HG03342 (cell line): ENCODE data around the gene YTHDC1.
"Not testable (repeated sequence)": the region's sequence is repeated elsewhere in the genome, so short reads cannot be mapped to it uniquely, and the experiment has no call there.

ENCODE experiments used
- ATAC-seq: cut with Tn5 transposase; IDR thresholded peaks from one replicate; pipeline ENCODE4 v1.9.1; 2021; ENCODE audit warnings: mild to moderate bottlenecking, moderate library complexity; ENCODE audit not compliant: unreplicated experiment

YTHDC1 gene

DNA sequence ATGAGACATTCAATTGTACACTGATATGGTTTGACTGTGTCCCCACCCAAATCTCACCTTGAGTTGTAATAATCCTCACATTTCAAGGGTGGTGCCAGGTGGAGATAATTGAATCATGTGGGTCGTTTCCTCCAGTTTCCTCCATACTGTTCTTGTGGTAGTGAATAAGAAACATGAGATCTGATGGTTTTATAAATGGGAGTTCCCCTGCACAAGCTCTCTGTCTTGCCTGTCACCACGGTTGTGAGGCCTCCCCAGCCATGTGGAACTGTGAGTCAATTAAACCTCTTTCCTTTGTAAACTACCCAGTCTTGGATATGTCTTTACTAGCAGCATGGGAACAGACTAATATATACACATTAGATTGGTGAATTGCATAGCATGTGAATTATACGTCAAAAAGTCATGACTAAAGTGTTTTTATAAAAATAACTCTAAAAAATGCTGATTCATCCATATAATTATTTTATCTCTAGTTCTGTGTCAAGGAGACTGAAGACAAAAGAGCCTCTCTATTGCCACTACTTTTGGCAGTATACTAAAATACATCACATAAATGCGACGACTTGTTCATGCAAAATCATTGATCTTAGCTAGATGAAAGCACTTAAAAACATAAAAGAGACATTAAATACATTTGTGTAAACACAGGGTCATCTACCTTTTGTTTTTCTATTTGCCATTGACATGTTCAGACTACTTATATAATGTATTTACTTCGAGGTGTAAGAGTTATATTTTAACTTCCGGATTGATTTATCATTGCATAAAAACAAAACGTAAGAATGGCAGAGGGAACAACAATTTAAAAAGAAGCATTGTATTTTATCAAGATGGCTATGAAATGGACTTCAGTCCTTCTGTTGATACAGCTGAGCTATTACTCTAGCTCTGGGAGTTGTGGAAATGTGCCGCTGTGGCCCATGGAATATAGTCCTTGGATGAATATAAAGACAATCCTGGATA, 50.1 kb downstream of the YTHDC1 start:
- ATAC-seq = no peak

- ATAC-seq = no peak
Observed at GRCh38 chr4:68297137-68297536, 52.8 kb downstream of the YTHDC1 start.

GRCh38 chr4:68291256-68291655, 58.6 kb downstream of the YTHDC1 start:
- no peak for ATAC-seq

DNA sequence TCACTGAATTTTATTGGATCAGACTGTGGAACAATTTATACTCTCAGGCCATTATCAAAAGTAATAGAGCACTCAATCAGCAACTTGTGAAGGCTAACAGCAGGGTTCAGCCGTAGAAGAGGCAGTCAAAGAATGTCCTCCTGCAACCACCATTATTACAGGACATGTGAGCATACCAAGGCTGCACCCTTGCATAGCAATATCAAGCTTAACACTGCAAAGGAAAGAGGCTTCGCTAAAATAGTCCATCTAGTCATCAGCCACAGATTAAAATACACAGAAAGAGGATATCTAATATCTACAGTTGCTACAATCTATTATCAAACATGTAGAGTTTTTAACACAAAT, 61.5 kb downstream of the YTHDC1 start:
- ATAC-seq = no peak

- no peak for ATAC-seq
Observed at GRCh38 chr4:68287704-68288392, 62.0 kb downstream of the YTHDC1 start.

DNA sequence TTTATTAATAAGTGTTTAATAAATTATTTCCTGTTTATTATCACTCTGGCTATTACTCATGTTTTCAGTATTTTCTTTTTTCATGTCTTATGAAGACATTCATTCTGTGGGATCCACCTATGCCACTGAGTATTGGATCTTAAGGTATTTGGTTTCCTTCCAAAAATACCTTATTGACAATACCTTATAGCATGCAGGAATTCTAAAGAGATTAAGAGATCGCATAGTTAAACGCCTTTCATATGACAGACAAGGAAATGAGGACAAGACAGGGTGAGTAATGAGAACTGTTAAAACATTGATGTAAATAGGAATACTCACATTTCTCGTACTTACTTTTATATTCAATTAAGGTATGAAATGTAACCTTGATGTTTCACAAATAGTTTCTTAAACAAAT, 66.2 kb downstream of the YTHDC1 start:
- no peak for ATAC-seq

- ATAC-seq = no peak
Observed at GRCh38 chr4:68283095-68283494, 66.8 kb downstream of the YTHDC1 start.

DNA sequence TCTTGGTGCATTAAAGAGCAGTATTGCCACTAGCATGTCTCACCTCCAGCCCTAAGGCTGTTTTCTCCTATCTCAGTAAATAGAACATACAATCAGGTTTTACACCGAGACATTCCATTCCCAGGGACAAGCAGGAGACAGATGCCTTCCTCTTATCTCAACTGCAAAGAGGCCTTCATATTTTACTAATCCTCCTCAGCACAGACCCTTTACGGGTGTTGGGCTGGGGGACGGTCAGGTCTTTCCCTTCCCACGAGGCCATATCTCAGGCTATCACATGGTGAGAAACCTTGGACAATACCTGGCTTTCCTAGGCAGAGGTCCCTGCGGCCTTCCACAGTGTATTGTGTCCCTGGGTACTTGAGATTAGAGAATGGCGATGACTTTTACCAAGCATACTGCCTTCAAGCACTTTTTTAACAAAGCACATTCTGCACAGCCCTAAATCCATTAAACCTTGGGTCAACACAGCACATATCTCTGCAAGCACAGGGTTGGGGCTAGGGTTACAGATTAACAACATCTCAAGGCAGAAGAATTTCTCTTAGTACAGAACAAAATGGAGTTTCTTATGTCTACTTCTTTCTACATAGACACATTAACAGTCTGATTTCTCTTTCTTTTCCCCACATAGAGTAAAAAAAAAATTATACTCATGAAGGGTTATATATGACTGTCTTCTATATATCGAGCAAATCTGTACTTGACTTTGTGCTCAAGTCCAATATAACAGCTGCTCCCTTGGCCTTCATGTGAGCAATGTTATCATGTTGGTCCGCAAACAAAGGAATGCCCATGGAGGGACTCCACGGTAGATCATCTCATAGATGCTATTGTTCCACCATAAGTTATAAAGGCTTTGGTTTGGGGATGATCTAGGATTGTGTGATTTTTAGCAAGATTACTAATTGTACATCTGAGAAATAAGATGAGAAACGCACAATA, 67.8 kb downstream of the YTHDC1 start:
- not testable (repeated sequence) for ATAC-seq

GRCh38 chr4:68278029-68278428, 71.9 kb downstream of the YTHDC1 start:
- no peak for ATAC-seq

GRCh38 chr4:68277627-68278026, 72.3 kb downstream of the YTHDC1 start:
- ATAC-seq = no peak

DNA sequence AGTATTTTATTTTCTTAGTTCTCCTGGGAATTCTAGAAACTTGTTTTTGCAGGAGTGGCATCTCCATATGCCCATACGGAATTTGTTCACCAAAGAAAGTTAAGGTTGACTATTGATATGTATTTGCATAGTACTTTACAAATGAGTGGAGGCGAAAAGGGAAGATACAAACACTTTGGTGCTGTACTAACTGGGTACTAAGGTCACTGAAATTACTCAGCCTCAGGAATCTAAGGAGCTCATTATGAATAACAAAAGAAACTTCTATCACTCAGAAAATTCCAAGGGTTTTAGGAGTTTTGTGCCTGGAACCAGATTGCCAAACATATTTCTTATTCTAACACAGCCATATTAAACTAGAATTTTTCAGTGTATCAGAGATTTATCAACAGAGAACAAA, 77.0 kb downstream of the YTHDC1 start:
- peak; percentile 53 for ATAC-seq

- peak; percentile 48 for ATAC-seq
Observed at GRCh38 chr4:68272380-68272779, 77.5 kb downstream of the YTHDC1 start.

DNA sequence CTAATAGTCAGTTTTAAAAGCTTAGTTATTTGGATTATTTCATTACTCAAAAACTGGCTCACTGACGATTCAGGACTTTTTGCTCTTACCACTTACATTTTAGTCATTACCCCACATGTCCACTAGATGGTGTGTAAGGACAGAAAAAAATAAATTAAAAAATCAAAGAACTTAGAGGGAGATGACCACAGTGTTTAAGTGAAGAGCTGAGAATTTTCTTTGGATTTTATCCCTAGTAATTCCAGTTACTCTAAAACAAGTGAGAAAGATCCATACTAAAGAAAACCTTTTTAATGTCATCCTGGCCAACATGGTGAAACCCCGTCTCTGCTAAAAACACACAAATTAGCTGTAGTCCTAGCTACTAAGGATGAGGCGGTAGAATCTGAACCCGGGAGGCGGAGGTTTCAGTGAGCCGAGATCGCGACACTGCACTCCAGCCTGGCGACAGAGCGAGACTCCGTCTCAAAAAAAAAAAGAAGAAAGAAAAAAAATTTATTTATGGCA, 78.0 kb downstream of the YTHDC1 start:
- ATAC-seq = peak; percentile 54

GRCh38 chr4:68267433-68267944, 82.4 kb downstream of the YTHDC1 start:
- no peak for ATAC-seq

DNA sequence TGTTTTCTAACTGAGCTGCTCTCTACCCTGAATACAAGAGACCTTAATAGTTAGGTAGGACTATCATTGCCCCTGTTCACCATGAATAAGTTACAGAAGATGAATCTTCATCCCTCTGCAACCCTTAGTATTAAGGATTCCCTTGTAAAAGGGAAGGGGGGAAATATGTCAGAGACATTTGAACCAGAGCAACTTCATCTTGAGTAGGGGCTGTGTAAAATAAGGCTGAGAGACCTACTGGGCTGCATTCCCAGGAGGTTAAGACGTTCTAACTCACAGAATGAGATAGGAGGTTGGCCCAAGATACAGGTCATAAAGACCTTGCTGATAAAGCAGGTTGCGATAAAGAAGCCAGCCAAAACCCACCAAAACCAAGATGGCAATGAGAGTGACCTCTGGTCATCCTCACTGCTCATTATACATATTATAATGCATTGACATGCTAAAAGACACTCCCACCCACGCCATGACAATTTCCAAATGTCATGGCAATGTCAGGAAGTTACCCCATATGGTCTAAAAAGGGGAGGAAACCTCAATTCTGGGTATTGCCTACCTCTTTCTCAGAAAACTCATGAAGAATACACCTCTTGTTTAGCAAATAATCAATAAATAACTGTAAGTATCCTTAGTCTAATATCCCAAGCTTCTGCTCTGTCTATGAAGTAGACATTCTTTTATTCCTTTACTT, 84.9 kb downstream of the YTHDC1 start:
- ATAC-seq = no peak
